HG02763 (cell line): ENCODE measurements around the gene LSM4.

Experiments used
- ATAC-seq: cut with Tn5 transposase; IDR thresholded peaks from one replicate; pipeline ENCODE4 v1.9.1; 2021; ENCODE audit warnings: mild to moderate bottlenecking, moderate library complexity; ENCODE audit not compliant: unreplicated experiment

The LSM4 gene

GRCh38 chr19:18279266-18279515 is 43.7 kb downstream of the LSM4 start:
- ATAC-seq, result no peak

DNA sequence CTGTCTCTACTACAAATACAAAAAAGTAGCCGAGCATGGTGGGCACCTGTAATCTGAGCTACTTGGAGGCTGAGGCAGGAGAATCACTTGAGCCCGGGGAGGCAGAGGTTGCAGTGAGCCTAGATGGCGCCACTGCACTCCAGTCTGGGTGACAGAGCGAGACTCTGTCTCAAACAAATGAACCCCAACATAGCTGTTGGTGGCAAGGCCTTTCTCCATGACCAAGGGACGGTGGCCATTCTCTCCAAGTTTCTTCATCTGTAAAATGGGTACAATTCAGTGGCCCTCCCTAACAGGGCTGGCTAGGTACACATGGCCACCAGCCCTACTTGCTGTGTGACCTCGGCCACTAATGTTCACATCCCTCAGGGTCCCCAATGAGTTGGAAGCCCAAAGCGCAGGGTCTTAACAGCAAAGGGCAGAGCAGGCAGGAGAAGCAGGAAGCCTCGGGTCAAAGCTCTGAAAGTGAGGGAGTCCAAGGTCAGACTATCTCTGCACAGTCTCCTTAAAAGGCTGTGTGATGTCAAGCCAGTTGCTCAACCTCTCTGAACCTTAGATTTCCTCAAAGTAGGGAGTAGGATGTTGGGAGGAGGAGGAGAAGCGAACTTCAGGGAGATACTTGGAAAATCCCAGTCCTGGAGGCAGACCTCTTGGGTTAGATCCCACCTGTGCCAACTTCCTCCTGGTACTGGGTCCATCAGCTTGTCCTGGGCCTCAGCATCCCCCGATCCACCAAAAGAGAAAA is 44.2 kb downstream of the LSM4 start:
- ATAC-seq, result no peak

DNA sequence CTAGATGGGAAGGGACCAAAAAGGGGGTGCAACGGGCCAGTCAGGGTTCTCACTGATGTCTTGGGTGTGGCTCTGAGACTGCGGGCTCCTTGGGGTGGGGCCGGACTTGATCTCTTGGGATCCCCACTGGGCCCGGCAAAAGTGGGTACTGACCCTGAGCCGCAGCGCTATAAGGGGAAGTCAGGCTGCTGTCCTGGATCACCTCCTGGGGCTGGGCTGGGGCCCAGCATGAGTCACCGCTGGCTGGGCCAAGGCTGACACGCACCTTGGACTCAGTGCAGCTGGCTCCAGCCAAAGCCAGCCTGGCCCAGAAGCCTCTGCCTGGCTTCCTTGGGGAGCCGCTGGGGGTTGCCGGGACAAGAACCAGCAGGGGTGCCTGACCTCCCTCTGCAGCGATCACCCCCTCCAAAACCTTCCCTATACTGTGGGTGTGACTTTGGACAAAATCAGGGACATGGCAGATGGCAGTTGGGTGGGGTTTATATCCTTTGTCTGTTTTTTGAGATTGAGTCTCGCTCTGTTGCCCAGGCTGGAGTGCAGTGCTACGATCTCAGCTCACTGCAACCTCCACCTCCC is 48.0 kb downstream of the LSM4 start:
- ATAC-seq, result no peak

- ATAC-seq, result no peak
Measured at GRCh38 chr19:18274219-18274780, 48.6 kb downstream of the LSM4 start, which contains the start of gene IQCN. Gene IQCN, minus strand, starts transcription at chr19:18274452. Its CDS starts 4,974 bp downstream, at chr19:18269478.

- ATAC-seq, result no peak
Measured at GRCh38 chr19:18273561-18274218, 49.2 kb downstream of the LSM4 start.

DNA sequence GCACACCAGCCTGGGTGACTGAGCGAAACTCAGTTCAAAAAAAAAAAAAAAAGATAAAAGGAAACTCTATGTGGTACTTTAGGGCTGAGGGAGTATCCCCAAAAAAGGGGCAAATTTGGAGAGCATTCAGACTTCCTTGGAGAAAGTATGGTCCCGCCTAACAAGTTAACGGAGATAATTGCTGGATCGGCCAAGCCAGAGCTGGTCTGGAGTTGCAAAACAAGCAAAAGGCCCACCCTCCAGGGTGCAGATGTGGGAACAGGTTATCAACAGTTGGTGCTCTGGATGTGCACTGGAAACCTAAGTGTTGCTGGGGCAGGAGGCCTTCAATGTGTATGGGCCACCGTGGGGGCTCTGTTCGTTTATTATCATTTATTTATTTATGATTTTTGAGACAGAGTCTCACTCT is 51.4 kb downstream of the LSM4 start:
- ATAC-seq, result no peak

GRCh38 chr19:18270326-18270725 is 52.5 kb downstream of the LSM4 start:
- no peak for ATAC-seq

DNA sequence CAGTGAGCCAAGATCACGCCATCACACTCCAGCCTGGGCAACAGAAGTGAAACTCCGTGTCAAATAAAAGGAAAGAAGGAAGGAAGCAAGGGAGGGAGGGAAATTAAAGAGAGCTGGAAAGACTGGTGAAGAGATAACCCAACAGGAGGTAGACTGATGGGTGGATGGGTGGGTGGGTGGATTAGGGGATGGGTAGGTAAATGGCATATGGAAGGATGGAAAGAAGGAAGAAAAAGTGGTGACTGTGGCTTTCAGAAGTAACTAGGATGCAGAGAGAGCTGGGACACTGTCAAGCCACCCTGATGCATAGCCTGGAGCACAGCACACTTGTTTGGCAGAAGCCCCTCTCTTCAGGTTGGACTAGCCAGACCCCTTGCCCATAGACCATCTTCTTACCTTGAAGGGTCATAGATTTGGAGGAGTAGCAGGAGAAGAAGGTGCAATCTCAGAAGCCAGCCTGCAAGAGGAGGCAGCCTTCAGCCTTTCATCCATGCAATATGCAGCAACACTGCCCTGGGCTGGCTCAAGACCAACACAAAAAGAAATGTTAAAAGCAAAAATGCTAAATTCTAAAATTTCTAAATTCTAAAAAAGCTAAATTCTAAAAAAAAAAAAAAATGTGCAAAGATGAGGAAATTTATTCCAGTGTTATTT is 53.7 kb downstream of the LSM4 start:
- ATAC-seq, result no peak

DNA sequence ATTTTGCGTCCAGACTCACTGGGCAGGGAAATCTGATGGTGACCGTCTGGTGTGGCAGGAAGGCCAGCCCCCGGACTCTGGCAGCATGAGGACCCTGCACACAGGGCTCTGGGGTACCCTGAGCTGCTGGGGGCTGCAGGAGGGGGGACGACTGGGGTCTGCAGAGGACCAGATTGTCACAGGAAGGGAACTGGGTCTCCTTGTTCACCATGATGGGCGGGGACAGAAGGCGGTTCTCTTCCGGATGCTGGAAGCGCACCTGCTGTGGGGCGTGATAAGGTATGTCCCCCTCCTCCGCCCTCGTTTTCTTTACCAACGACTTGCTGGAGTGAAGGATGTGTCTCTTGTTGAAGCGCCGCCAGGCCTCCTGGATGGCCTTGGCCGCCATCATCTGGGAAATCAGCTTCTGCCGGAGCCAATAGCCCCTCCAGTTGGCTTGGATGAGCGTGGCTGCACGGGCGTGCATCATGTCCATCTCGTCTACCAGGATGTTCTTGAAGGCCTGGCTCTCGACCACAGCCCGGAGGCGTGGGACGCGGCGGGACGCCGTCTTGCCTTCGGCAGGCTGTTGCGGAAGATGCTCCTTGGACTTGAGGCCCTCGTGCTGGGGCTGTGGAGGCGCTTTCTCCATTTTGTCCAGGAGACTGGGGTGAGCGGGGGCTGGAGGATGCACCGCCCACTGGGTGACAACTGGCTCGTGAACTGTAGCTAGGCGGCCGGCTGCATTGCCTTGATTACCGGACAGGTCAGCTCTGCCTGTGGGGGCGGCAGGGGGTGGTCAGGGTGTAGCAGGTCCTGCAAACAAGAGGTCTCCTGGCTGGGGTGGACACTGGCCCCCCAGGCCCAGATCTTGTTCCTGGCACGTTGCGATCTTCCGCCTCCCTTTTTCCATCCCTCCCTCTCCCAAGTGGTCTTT is 55.8 kb downstream of the LSM4 start:
- ATAC-seq, result no peak

GRCh38 chr19:18265582-18265981 is 57.3 kb downstream of the LSM4 start:
- ATAC-seq, result no peak

- no peak for ATAC-seq
Measured at GRCh38 chr19:18264971-18265540, 57.8 kb downstream of the LSM4 start.

- ATAC-seq, result no peak
Measured at GRCh38 chr19:18264137-18264854, 58.6 kb downstream of the LSM4 start.

DNA sequence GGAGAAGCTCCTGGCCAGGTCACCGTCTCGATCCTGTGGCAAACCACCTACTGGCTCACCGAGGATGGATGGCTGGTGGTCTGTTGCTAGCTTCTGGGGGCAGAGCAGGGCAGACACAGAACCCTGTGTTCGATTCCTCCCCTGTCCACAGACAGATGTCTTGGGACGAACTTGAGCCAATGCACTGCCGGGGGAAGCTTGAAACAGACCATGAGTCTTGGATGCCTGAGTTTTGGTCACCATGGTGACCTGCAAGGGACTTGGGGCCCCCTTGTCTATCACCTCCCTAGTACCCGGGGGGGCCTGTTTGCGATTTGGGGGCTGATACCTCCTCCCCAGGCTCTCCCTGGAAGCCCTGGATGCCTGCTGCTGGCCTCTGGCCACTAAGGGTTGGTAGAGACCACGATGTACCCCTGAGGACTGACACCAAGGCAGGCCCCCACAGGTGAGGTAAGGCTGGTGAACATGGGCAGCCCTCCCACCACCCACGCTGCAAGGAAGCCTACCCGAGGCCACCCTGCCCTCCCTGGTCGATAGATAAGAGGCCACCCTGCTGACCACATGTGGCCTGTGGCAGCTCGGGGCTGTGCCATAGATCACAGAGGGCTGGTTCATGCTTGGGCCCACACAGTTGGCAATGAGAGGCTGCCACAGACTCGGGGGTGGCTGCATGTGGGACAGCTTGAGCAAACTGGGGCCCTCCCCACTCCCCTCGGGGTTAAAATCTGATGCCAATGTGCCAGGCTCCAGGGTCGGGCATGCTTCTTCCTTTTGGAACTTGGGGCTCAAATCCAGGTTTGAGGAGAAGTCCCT is 59.3 kb downstream of the LSM4 start:
- ATAC-seq, result no peak

- ATAC-seq, result no peak
Measured at GRCh38 chr19:18262917-18263316, 60.0 kb downstream of the LSM4 start.

DNA sequence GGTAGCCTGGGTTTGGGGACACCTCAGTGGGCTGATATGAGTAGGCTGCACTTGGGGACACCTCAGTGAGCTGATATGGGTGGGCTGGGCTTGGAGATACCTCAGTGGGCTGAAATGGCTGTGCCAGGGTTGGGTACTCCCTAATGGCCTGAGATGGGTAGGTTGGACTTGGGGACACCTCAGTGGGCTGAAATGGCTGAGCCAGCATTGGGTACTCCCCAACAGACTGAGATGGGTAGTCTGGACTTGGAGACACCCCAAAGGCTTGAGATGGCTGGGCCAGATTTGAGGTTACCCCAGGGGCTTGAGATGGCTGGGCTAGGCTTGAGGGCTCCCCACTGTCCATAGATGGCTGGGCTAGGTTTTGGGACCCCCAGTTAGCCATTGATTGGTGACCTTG is 60.7 kb downstream of the LSM4 start:
- ATAC-seq, result no peak

DNA sequence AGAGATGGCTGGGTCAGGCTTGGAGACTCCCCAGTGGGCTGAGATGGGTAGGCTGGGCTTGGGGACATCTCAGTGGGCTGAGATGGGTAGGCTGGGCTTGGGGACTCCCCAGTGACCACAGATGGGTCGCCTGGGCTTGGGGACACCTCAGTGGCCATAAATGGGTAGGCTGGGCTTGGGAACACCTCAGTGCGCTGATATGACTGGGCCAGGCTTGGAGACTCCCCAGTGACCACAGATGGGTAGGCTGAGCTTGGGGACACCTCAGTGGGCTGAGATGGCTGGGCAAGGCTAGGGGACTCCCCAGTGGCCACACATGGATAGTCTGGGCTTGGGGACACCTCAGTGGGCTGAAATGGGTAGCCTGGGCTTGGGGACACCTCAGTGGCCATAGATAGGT is 61.4 kb downstream of the LSM4 start:
- no peak for ATAC-seq

DNA sequence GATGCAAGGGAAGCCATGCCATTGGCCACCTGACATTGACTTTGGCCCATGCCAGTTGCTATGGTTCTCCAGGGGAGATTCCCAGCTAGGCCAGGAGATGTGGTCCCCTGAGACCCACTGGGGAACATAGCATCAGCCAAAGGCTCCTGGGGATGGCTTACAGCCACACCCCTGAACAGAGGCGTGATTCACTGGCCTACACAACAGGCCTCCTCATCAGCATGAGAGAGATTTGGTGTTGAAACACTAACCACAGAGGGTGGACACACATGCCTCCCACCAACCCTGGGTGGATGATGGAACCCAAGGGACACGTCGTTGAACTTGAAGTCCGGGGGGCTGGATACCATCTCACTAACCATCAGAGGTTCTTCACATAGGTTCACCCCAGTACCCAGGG is 63.0 kb downstream of the LSM4 start:
- no peak for ATAC-seq

GRCh38 chr19:18257503-18258470 is 65.1 kb downstream of the LSM4 start:
- no peak for ATAC-seq
